Measurements from ENCODE around the gene KIF26B.

GRCh38 chr1:245575710-245576109 lies 420.9 kb downstream of the KIF26B start:
- TF ChIP-seq, protein P1, sequence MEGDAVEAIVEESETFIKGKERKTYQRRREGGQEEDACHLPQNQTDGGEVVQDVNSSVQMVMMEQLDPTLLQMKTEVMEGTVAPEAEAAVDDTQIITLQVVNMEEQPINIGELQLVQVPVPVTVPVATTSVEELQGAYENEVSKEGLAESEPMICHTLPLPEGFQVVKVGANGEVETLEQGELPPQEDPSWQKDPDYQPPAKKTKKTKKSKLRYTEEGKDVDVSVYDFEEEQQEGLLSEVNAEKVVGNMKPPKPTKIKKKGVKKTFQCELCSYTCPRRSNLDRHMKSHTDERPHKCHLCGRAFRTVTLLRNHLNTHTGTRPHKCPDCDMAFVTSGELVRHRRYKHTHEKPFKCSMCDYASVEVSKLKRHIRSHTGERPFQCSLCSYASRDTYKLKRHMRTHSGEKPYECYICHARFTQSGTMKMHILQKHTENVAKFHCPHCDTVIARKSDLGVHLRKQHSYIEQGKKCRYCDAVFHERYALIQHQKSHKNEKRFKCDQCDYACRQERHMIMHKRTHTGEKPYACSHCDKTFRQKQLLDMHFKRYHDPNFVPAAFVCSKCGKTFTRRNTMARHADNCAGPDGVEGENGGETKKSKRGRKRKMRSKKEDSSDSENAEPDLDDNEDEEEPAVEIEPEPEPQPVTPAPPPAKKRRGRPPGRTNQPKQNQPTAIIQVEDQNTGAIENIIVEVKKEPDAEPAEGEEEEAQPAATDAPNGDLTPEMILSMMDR (conservative IDR thresholded peaks at IDR 0.05; ENCODE audit: low read depth, low read length): no peak
- no peak for TF ChIP-seq RCOR1 (IDR thresholded peaks at IDR 0.05; ENCODE audit: insufficient replicate concordance, low read length)

All from IMR-90 (cell line).